ENCODE measurements around the gene PTPRT. TPM values are rescaled to one million over a fixed set of nuclear protein-coding genes. Genes with fewer than 3 reads are reported as not detected.

Gene PTPRT
- total RNA-seq, 1 experiment from 2014 or later, result not detected

GRCh38 chr20:42919316-42919715 lies 270.4 kb downstream of the PTPRT start:
- intact Hi-C loops (cut with micrococcal nuclease), result no loop called here
- DNase-seq (ENCODE audit: low read depth, low spot score), result no peak
- H3K9ac ChIP-seq (ENCODE audit: low read length), result no peak overlapping the region
- no peaks in the 10 kb centered on the region for H3K36me3 ChIP-seq (ENCODE audit: control insufficient read depth in 1 of 2, insufficient read depth in 2 of 2, low read length in 2 of 2)
- H3K27ac ChIP-seq (ENCODE audit: low read depth, low read length), result no peak overlapping the region
- no peaks in the 10 kb centered on the region; a peak in 1 of 4 replicates for H3K4me1 ChIP-seq (ENCODE audit: control insufficient read depth in 1 of 2, insufficient read depth in 2 of 2, low read length in 2 of 2)
- H3K4me2 ChIP-seq (ENCODE audit: low read length), result no peak overlapping the region
- ATAC-seq, result no peak
- ChIA-PET CTCF (no interaction called here), RAD21 (ENCODE audit: low non-redundant PET in 1 of 2, low total read pairs in 2 of 2, uncharacterized antibody in 2 of 2, unreplicated experiment in 2 of 2) (no interaction called here), POLR2A (no interaction called here)
- H3K9me3 ChIP-seq (ENCODE audit: control insufficient read depth in 1 of 2, insufficient read depth in 1 of 2, low read depth in 1 of 2, low read length in 2 of 2), result peaks cover 0 to 14% of the 10 kb centered on the region in 2 experiments; a peak in 2 of 4 replicates
- H3K4me3 ChIP-seq (replicated peaks in 1 of 2; ENCODE audit: low read depth in 1 of 2, low read length in 2 of 2), result no peak overlapping the region
- H3K9me2 ChIP-seq (ENCODE audit: insufficient read depth), result no peaks in the 10 kb centered on the region
- no TSS peak for BruUV-seq (replicated peaks)
- TF ChIP-seq SP1 (IDR thresholded peaks at IDR 0.05; ENCODE audit: low read depth) (no peak), TCF7L2 (IDR thresholded peaks at IDR 0.05; ENCODE audit: borderline replicate concordance, extremely low read depth, insufficient read depth, insufficient read length) (no peak), SIN3A (IDR thresholded peaks at IDR 0.05; ENCODE audit: low read depth) (no peak), ATF3 (IDR thresholded peaks at IDR 0.05) (no peak), EZH2phosphoT487 (IDR thresholded peaks at IDR 0.05; ENCODE audit: borderline replicate concordance) (no peak), ZNF274 (IDR thresholded peaks at IDR 0.05; ENCODE audit: low read depth, low read length) (no peak), REST (IDR thresholded peaks at IDR 0.05; ENCODE audit: low read depth) (no peak), FOSL1 (IDR thresholded peaks at IDR 0.05; ENCODE audit: low read depth) (no peak), ELF1 (IDR thresholded peaks at IDR 0.05; ENCODE audit: borderline replicate concordance, low read depth) (no peak), SRF (IDR thresholded peaks at IDR 0.05; ENCODE audit: low read depth) (no peak), POLR2A (IDR thresholded peaks at IDR 0.05; ENCODE audit: borderline replicate concordance, extremely low read depth, insufficient read depth, insufficient read length) (no peak), CBX3 (IDR thresholded peaks at IDR 0.05; ENCODE audit: low read depth) (no peak), CEBPB (IDR thresholded peaks at IDR 0.05; ENCODE audit: low read depth) (no peak), ZBTB33 (IDR thresholded peaks at IDR 0.05; ENCODE audit: extremely low read depth, insufficient replicate concordance, low read length) (no peak), ZFX (IDR thresholded peaks at IDR 0.05) (no peak), JUND (IDR thresholded peaks at IDR 0.05) (no peak), POLR2AphosphoS5 (IDR thresholded peaks at IDR 0.05; ENCODE audit: low read depth, low read length) (no peak), MAX (IDR thresholded peaks at IDR 0.05) (no peak)
- no peak overlapping the region for H2AFZ ChIP-seq (ENCODE audit: low read depth, low read length, poor library complexity, severe bottlenecking)
- no peaks in the 10 kb centered on the region for H3K27me3 ChIP-seq (ENCODE audit: insufficient read depth, low read length)
- H3K79me2 ChIP-seq (ENCODE audit: insufficient read depth, low read length), result no peaks in the 10 kb centered on the region
- H4K20me1 ChIP-seq (ENCODE audit: insufficient read depth), result no peaks in the 10 kb centered on the region

All from HCT116 (cell line).